DMS79 (cell line): ENCODE data around the gene DHCR7.

Source experiments
- DNase-seq: peaks from one replicate; lab custom pipeline; 2025; lab: John Stamatoyannopoulos, UW

DHCR7 gene

GRCh38 chr11:71477641-71478527 lies 29.7 kb upstream of the DHCR7 start:
- DNase-seq: no peak

GRCh38 chr11:71476926-71477640 lies 28.9 kb upstream of the DHCR7 start:
- no peak for DNase-seq

- no peak for DNase-seq
Measured at GRCh38 chr11:71476031-71476430, 27.8 kb upstream of the DHCR7 start.

GRCh38 chr11:71474771-71475483 lies 26.7 kb upstream of the DHCR7 start:
- DNase-seq: no peak

- DNase-seq: no peak
Measured at GRCh38 chr11:71474141-71474770, 26.1 kb upstream of the DHCR7 start.

GRCh38 chr11:71473793-71474080 lies 25.5 kb upstream of the DHCR7 start:
- DNase-seq: no peak

GRCh38 chr11:71472941-71473792 lies 25.0 kb upstream of the DHCR7 start:
- DNase-seq: no peak

GRCh38 chr11:71472357-71472885 lies 24.2 kb upstream of the DHCR7 start:
- DNase-seq: no peak

- no peak for DNase-seq
Measured at GRCh38 chr11:71470946-71471345, 22.8 kb upstream of the DHCR7 start.

GRCh38 chr11:71467164-71467563 lies 19.0 kb upstream of the DHCR7 start:
- no peak for DNase-seq

- no peak for DNase-seq
Measured at GRCh38 chr11:71466358-71466757, 18.2 kb upstream of the DHCR7 start.

- no peak for DNase-seq
Measured at GRCh38 chr11:71465054-71465453, 16.9 kb upstream of the DHCR7 start.

GRCh38 chr11:71463331-71464211 lies 15.4 kb upstream of the DHCR7 start:
- no peak for DNase-seq

- DNase-seq: no peak
Measured at GRCh38 chr11:71462726-71463125, 14.5 kb upstream of the DHCR7 start.

- no peak for DNase-seq
Measured at GRCh38 chr11:71461696-71462095, 13.5 kb upstream of the DHCR7 start.

- no peak for DNase-seq
Measured at GRCh38 chr11:71459767-71460320, 11.7 kb upstream of the DHCR7 start.

- no peak for DNase-seq
Measured at GRCh38 chr11:71459076-71459766, 11.0 kb upstream of the DHCR7 start.

- DNase-seq: no peak
Measured at GRCh38 chr11:71458146-71459070, 10.2 kb upstream of the DHCR7 start.
